GM18505 (cell line): ENCODE data around the gene CALHM6.
"Not testable (repeated sequence)": the region's sequence is repeated elsewhere in the genome, so short reads cannot be mapped to it uniquely, and the experiment has no call there.

ENCODE experiments used
- ATAC-seq: cut with Tn5 transposase; IDR thresholded peaks from one replicate; pipeline ENCODE4 v1.9.1; 2021; ENCODE audit not compliant: unreplicated experiment
- POLR2A ChIP-seq: IDR thresholded peaks from 4 replicates; pipeline ENCODE4 v1.6.1; 2011; ENCODE audit warnings: borderline replicate concordance; ENCODE audit not compliant: insufficient read depth, insufficient read length; ENCODE audit errors: extremely low read depth

CALHM6 gene

GRCh38 chr6:116468293-116468692 is 7.1 kb downstream of the CALHM6 start:
- no peak for ATAC-seq
- no peak for TF ChIP-seq POLR2A

DNA sequence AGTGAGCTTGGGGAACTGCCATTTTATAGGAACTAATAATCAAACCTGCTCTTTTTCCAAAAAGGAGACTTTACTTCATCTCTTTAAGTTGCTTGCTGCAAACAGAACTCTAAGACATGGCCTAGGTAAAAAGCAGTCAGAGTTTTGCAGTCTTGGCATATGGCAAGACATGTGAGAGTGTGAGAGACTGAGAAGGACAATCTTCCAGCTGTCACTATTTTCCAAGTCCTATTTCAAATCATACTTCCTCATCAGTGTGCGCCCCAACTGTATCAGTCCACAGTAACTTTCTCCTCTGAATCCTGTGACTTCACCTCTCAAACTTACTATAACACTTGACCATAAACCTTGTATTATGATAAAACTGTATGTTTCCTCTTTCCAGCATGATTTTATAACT is 10.4 kb downstream of the CALHM6 start:
- TF ChIP-seq POLR2A, result no peak
- ATAC-seq, result no peak

DNA sequence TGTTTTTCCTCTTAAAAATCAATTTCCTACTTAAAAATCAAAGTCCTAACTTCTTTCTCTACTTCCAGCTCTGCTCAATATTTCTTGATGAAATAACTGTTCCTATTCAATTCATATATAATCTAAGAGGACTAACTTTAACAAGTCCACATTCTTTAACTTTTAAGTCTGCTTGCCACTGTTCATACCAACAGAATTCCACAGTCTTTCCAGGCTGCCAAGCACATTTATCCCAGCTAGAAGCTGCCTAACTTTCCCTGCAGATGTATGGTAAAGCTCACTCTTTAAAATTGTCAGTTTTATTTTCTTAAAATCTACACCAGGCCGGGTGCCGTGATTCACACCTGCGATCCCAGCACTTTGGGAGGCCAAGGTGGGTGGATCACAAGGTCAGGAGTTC is 11.5 kb downstream of the CALHM6 start:
- ATAC-seq, result no peak

DNA sequence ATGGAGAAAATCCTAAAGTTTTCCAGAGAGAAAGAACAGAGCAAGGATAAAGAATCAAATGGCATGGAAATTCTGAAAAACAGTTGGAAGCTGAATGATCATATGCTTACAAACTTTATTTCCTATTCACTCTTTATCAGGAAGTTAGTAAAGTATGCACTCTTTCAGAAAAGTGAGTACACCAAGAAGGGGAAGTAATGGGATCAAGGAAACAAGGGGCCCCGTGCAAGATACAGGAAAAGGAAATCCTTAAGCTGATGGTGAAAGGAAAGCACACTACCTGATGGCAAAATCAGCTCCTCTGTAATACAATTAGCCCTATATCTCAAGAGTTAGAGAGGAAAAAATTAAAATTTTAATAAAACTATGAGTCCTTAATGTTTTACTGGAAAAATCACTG is 14.0 kb downstream of the CALHM6 start:
- TF ChIP-seq POLR2A, result no peak
- no peak for ATAC-seq

More for the DNA sequence above, 11.5 kb downstream of the CALHM6 start:
- no peak for TF ChIP-seq POLR2A

DNA sequence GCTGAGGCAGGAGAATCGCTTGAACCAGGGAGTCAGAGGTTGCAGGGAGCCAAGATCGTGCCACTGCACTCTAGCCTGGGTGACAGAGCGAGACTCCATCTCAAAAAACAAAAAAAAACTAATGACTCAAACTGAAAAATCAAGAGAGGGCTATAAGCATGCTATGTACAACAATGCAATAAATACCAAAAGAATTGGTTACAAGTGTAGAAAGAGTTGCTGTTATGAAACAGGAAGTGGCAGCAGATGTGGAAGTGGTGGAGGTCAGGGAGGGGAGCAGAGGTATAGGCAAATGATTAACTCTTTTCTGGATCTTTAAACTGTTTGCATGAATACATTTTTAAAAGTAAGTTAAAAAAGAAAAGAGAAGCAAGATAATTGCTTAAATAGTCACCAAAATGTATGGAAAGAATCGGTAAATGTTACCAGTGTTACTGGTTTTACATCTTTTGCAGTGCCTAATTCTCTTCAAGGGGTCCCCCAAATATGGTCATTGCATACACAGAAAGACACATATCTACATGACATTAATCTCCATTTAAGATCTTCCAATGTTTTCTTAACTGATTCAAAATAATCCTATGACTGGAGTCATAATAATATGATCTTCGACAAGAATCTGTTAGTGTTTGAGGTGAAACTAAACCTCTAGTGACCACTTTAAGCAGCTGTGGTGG is 15.0 kb downstream of the CALHM6 start:
- ATAC-seq, result peak; percentile 100
- TF ChIP-seq POLR2A, result no peak

- ATAC-seq, result no peak
- TF ChIP-seq POLR2A, result no peak
These were observed 21.6 kb downstream of the CALHM6 start for GRCh38 chr6:116482780-116483179.

GRCh38 chr6:116483616-116484015 is 22.4 kb downstream of the CALHM6 start:
- ATAC-seq, result no peak
- no peak for TF ChIP-seq POLR2A

- ATAC-seq, result no peak
- no peak for TF ChIP-seq POLR2A
These were observed 24.5 kb downstream of the CALHM6 start for GRCh38 chr6:116485559-116486184.

DNA sequence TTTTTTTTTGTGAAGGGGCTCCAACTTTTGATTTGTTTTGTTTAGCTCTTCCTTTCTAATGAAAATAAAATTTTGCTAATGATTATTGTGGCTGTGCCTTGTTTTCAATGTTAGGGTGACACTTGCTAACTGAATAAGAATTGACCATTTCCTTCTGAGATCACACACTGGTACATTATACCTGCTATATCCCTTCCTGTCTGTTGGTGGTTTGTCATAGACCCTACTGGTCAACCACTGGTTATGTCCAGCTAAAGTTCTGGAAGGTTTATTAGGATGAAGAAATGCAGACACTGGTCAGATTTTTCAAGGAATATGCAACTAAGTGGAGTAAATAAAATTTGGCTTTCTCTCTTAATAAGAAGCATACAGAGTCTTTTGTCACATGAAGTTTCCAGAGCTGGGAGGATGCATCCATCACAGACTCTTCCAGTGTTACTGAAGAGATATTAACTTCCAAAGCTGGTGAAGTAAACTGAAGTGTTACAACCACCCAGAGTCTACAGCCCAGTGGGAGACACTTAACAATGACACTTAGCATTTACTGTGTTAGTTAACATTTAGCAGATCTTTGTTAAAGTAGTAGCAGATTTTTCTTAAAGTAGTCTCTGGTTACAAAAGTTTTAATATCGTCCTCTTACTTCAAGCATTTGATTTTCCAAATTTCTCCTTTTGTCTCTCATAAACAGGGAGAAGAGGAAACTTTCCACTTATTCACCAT is 30.6 kb downstream of the CALHM6 start:
- no peak for TF ChIP-seq POLR2A
- ATAC-seq, result no peak

DNA sequence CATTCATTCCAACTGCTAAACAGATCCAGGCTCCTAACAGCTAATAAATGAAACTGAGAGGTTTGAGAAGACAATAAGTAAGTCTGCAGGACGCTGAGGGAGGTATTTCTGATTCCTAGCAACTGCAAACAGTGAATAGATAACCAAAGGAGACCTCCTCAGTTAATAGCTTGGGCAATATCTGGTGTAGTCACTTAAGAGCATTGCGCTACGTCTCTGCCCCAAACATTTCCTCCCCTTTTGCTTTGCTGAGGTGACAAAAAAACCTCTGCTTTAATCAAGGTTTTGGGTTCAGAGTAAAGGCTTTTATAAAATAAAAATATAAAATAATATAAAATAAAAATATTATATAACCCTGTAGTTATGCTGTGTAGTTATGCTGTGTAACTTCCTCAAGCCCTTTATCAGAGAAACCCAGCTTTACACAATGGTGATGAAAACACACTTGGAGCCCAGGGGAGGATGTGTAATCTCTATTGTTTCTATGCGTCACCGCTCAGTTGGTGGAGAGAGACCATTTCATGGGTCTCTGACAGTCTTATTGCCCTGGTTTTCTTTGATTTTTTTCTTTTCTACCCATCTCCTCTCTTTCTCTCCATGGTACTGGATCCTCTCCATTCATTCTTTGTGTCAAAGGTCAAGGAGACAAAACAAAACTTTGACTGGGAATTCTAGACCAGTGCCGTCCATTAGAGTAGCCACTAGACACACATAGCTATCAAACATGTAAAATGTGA is 31.3 kb downstream of the CALHM6 start:
- no peak for TF ChIP-seq POLR2A
- ATAC-seq, result no peak

DNA sequence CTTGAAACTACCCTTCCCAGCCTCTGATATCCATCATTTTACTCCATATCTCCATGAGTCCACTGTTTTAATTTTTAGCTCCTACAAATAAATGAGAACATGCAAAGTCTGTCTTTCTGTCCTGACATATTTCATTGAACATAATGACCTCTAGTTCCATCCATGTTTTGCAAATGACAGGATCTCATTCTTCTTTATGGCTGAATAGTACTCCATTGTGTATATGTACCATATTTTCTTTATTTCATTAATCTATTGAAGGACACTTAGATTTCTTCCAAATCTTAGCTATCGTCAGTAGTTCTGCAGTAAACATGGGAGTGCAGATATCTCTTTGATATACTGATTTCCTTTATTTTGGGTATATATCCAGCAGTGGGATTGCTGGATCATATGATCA is 34.0 kb downstream of the CALHM6 start:
- ATAC-seq, result not testable (repeated sequence)

DNA sequence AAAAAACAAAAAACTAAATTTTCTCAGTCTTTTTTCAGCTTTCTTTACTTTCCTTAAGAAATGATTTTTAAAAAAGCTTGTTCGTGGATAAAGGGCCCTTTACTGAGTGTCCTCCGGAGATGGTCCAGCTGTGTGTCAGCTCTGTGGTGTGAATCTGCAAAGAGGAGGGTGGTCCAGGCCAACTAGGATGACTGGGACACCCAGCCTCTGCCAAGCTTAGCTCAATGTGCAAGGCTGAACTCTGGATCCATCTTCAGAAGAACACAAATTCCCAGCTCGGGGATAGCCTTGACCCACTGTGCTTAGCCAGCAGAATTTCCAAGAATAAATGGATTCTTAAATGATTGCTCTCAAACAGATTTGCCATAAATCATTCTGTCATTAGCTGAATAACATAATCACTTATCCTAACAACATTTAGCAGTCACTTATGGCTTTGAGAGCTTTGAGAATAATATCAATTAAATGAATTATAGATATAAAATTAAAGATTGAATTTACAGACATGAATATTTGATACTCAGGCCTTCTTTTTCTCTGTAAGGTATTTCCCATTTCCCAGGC is 36.0 kb downstream of the CALHM6 start:
- no peak for ATAC-seq
- no peak for TF ChIP-seq POLR2A

GRCh38 chr6:116500969-116501433 is 39.8 kb downstream of the CALHM6 start:
- TF ChIP-seq POLR2A, result no peak
- ATAC-seq, result no peak
